Caco-2 (cell line): ENCODE results near the gene CRADD. TPM values are rescaled to one million over a fixed set of nuclear protein-coding genes. Genes with fewer than 3 reads are reported as not detected.

ENCODE experiments used
- BruUV-seq: library from RNA; stranded (reverse); fragments of 400-500 nt; replicated peaks from 2 replicates; lab custom pipeline; 2021; lab: Mats Ljungman, UMichigan
- CTCF ChIA-PET: fragments of 300-600 bp; sonication (Branson Sonifier 250); formaldehyde crosslinking; loops from one replicate; lab custom pipeline; 2022; ENCODE audit warnings: antibody characterized with exemption; lab: Charles Lee
- POLR2A ChIA-PET: fragments of 300-600 bp; sonication (Branson Sonifier 250); formaldehyde crosslinking; loops from one replicate; lab custom pipeline; 2022; ENCODE audit warnings: antibody characterized with exemption; lab: Charles Lee
- DNase-seq, 2 experiments: peaks; one replicate each; pipeline versions ENCODE4 v3.0.0 to v3.0.0-alpha.2; 2020 to 2022
- H3K27me3 ChIP-seq: replicated peaks from 2 replicates; pipeline ENCODE4 v1.6.0; 2011; ENCODE audit warnings: low read length; ENCODE audit not compliant: control insufficient read depth, insufficient read depth
- H3K36me3 ChIP-seq: 2 replicates; pipeline ENCODE4 v1.5.1; 2011; ENCODE audit warnings: low read length; ENCODE audit not compliant: control insufficient read depth, insufficient read depth
- H3K4me1 ChIP-seq: fragments of 250-450 bp; sonication (Bioruptor Pico); 2 replicates; pipeline ENCODE4 v1.5.1; 2020; ENCODE audit warnings: mild to moderate bottlenecking
- H3K4me3 ChIP-seq: 2 replicates; pipeline ENCODE4 v1.5.1; 2011; ENCODE audit warnings: low read depth, mild to moderate bottlenecking, control low read depth, low read length
- H3K9me3 ChIP-seq: fragments of 250-450 bp; sonication (Bioruptor Pico); 2 replicates; pipeline ENCODE4 v1.5.1; 2020; ENCODE audit warnings: mild to moderate bottlenecking, moderate library complexity
- H3K27ac Mint-ChIP-seq: one replicate; pipeline ENCODE4 v1.8.0; 2022; ENCODE audit warnings: mixed read lengths; ENCODE audit not compliant: unreplicated experiment
- H3K27me3 Mint-ChIP-seq: one replicate; pipeline ENCODE4 v1.8.0; 2022; ENCODE audit warnings: mixed read lengths; ENCODE audit not compliant: insufficient read depth, unreplicated experiment
- H3K36me3 Mint-ChIP-seq: one replicate; pipeline ENCODE4 v1.8.0; 2022; ENCODE audit warnings: mild to moderate bottlenecking, mixed read lengths; ENCODE audit not compliant: insufficient read depth, unreplicated experiment
- H3K4me1 Mint-ChIP-seq: one replicate; pipeline ENCODE4 v1.8.0; 2022; ENCODE audit warnings: low read depth, mixed read lengths; ENCODE audit not compliant: unreplicated experiment
- H3K4me3 Mint-ChIP-seq: one replicate; pipeline ENCODE4 v1.8.0; 2022; ENCODE audit warnings: mild to moderate bottlenecking, moderate library complexity, mixed read lengths; ENCODE audit not compliant: unreplicated experiment
- H3K9me3 Mint-ChIP-seq: one replicate; pipeline ENCODE4 v1.8.0; 2022; ENCODE audit warnings: mixed read lengths; ENCODE audit not compliant: unreplicated experiment
- CTCF ChIP-seq, 2 experiments: fragments of 200-600 bp in 1 of 2; IDR thresholded peaks; 1 replicate in 1 of 2; 2 replicates in 1 of 2; pipeline versions ENCODE4 v1.5.1 to v1.8.0; 2011 to 2022; ENCODE audit warnings: antibody characterized with exemption in 1 of 2, control low read depth in 1 of 2, inconsistent platforms in 1 of 2, low read depth in 1 of 2, low read length in 1 of 2, mild to moderate bottlenecking in 1 of 2, moderate library complexity in 1 of 2; ENCODE audit not compliant: insufficient read depth in 1 of 2, severe bottlenecking in 1 of 2, unreplicated experiment in 1 of 2
- intact Hi-C: fragments of 100-400 bp; cut with micrococcal nuclease; formaldehyde crosslinking; loops from one replicate; pipeline ENCODE4 v1.10.0; 2022; ENCODE audit not compliant: unreplicated experiment
- total RNA-seq: library from RNA; stranded (reverse); gene quantifications from 2 replicates; pipeline ENCODE4 v1.2.3, GENCODE V29; 2022

CRADD gene
- total RNA-seq, 1 experiment from 2014 or later: 29.2 TPM

- Histone ChIP-seq H3K27me3 (no peaks in the 10 kb centered on the region), H3K4me1 (no peaks in the 10 kb centered on the region), H3K9me3 (no peaks in the 10 kb centered on the region), H3K4me3 (no peak overlapping the region), H3K36me3 (no peaks in the 10 kb centered on the region)
- no TSS peak for BruUV-seq
- TF ChIP-seq CTCF (IDR thresholded peaks at IDR 0.05; ENCODE audit: insufficient read depth in 1 of 2, low read depth in 1 of 2, low read length in 1 of 2, severe bottlenecking in 1 of 2, unreplicated experiment in 1 of 2): no peak
- no peak overlapping the region for H3K27ac Mint-ChIP-seq
- no peak overlapping the region for H3K4me3 Mint-ChIP-seq
- POLR2A ChIA-PET: no interaction called here
- intact Hi-C loops: no loop called here
- DNase-seq: no peak
- CTCF ChIA-PET: no interaction called here
- no peaks in the 10 kb centered on the region for H3K36me3 Mint-ChIP-seq
- no peaks in the 10 kb centered on the region for H3K27me3 Mint-ChIP-seq
- H3K4me1 Mint-ChIP-seq: peaks cover 7% of the 10 kb centered on the region
- no peaks in the 10 kb centered on the region for H3K9me3 Mint-ChIP-seq
These were observed 238.2 kb downstream of the CRADD start for GRCh38 chr12:93915411-93915810.

GRCh38 chr12:93916402-93916801 lies 239.2 kb downstream of the CRADD start:
- H3K36me3 Mint-ChIP-seq: no peaks in the 10 kb centered on the region
- no peaks in the 10 kb centered on the region for H3K27me3 ChIP-seq
- no peaks in the 10 kb centered on the region for H3K36me3 ChIP-seq
- no peaks in the 10 kb centered on the region for H3K27me3 Mint-ChIP-seq
- no peaks in the 10 kb centered on the region for H3K9me3 Mint-ChIP-seq
- H3K9me3 ChIP-seq: no peaks in the 10 kb centered on the region
- H3K4me3 Mint-ChIP-seq: no peak overlapping the region
- no peak overlapping the region for H3K4me3 ChIP-seq
- peaks cover 7% of the 10 kb centered on the region for H3K4me1 Mint-ChIP-seq
- no peak for DNase-seq
- H3K27ac Mint-ChIP-seq: no peak overlapping the region
- no peak for TF ChIP-seq CTCF (IDR thresholded peaks at IDR 0.05; ENCODE audit: insufficient read depth in 1 of 2, low read depth in 1 of 2, low read length in 1 of 2, severe bottlenecking in 1 of 2, unreplicated experiment in 1 of 2)
- no TSS peak for BruUV-seq
- H3K4me1 ChIP-seq: no peaks in the 10 kb centered on the region
- intact Hi-C loops: no loop called here
- POLR2A ChIA-PET: no interaction called here
- CTCF ChIA-PET: no interaction called here

- ChIA-PET POLR2A (no interaction called here), CTCF (no interaction called here)
- Histone ChIP-seq H3K9me3 (no peaks in the 10 kb centered on the region), H3K27me3 (no peaks in the 10 kb centered on the region), H3K36me3 (no peaks in the 10 kb centered on the region), H3K4me3 (no peak overlapping the region), H3K4me1 (peaks cover 9% of the 10 kb centered on the region; the same call in 1 of the 2 replicates)
- no peak for DNase-seq
- no peaks in the 10 kb centered on the region for H3K4me1 Mint-ChIP-seq
- no peak overlapping the region for H3K27ac Mint-ChIP-seq
- intact Hi-C loops: no loop called here
- no peaks in the 10 kb centered on the region for H3K9me3 Mint-ChIP-seq
- H3K36me3 Mint-ChIP-seq: no peaks in the 10 kb centered on the region
- BruUV-seq: no TSS peak
- TF ChIP-seq CTCF (IDR thresholded peaks at IDR 0.05; ENCODE audit: insufficient read depth in 1 of 2, low read depth in 1 of 2, low read length in 1 of 2, severe bottlenecking in 1 of 2, unreplicated experiment in 1 of 2): no peak
- no peak overlapping the region for H3K4me3 Mint-ChIP-seq
- H3K27me3 Mint-ChIP-seq: no peaks in the 10 kb centered on the region
These were observed 241.1 kb downstream of the CRADD start for GRCh38 chr12:93918262-93918661.
